ENCODE measurements around the gene CEP44. TPM values are rescaled to one million over a fixed set of nuclear protein-coding genes. Genes with fewer than 3 reads are reported as not detected.

The CEP44 gene
- polyA plus RNA-seq, 1 experiment, result 3.4 TPM

- H3K4me3 ChIP-seq (ENCODE audit: low read depth, low read length), result no peak overlapping the region
- ChIA-PET POLR2A (interaction anchor here (0.5 kb wide), 1 partner anchor 11 kb away, joined by 4 read pairs; no protein-coding TSS in a partner anchor), CTCF (no interaction called here)
- H3K36me3 ChIP-seq (ENCODE audit: control insufficient read depth, insufficient read depth, low read length), result no peaks in the 10 kb centered on the region
- no peak for TF ChIP-seq CTCF (IDR thresholded peaks at IDR 0.05; ENCODE audit: insufficient read depth, low read depth, low read length)
- H3K27me3 ChIP-seq (ENCODE audit: control insufficient read depth, insufficient read depth, low read length), result no peaks in the 10 kb centered on the region
- no peak for DNase-seq (ENCODE audit: low read depth)
These were observed 41.0 kb downstream of the CEP44 start for GRCh38 chr4:174324725-174325124.

GRCh38 chr4:174332741-174333493 lies 49.2 kb downstream of the CEP44 start:
- TF ChIP-seq CTCF (IDR thresholded peaks at IDR 0.05; ENCODE audit: insufficient read depth, low read depth, low read length), result no peak
- no peak for DNase-seq (ENCODE audit: low read depth)
- H3K4me3 ChIP-seq (ENCODE audit: low read depth, low read length), result no peak overlapping the region
- CTCF ChIA-PET, result no interaction called here
- POLR2A ChIA-PET, result no interaction called here
- no peaks in the 10 kb centered on the region for H3K27me3 ChIP-seq (ENCODE audit: control insufficient read depth, insufficient read depth, low read length)
- no peaks in the 10 kb centered on the region for H3K36me3 ChIP-seq (ENCODE audit: control insufficient read depth, insufficient read depth, low read length)

- Histone ChIP-seq H3K4me3 (ENCODE audit: low read depth, low read length) (no peak overlapping the region), H3K27me3 (ENCODE audit: control insufficient read depth, insufficient read depth, low read length) (no peaks in the 10 kb centered on the region), H3K36me3 (ENCODE audit: control insufficient read depth, insufficient read depth, low read length) (no peaks in the 10 kb centered on the region)
- CTCF ChIA-PET, result interaction anchor here (2.1 kb wide), 1 partner anchor 15 kb away, joined by 5 read pairs; no protein-coding TSS in a partner anchor
- no peak for TF ChIP-seq CTCF (IDR thresholded peaks at IDR 0.05; ENCODE audit: insufficient read depth, low read depth, low read length)
- DNase-seq (ENCODE audit: low read depth), result no peak
- POLR2A ChIA-PET, result no interaction called here
These were observed 50.9 kb downstream of the CEP44 start for GRCh38 chr4:174334628-174335027.

DNA sequence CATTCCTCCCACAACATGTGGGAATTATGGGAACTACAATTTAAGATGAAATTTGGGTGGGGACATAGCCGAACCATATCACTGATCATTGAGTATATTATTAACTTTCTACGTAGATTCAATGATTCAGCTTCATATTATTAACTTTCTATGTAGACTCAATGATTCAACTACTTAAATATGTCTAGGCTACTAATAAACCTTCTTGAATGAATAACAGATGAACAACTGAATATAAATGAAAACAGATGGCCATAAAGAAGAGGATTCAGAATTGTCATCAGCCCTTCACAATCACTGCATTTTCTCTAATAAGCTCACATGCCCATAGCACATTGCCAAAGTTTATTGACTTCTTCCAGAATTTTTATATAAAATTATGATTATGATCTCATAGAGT lies 57.0 kb downstream of the CEP44 start:
- H3K4me3 ChIP-seq (ENCODE audit: low read depth, low read length), result no peak overlapping the region
- no peaks in the 10 kb centered on the region for H3K27me3 ChIP-seq (ENCODE audit: control insufficient read depth, insufficient read depth, low read length)
- TF ChIP-seq CTCF (IDR thresholded peaks at IDR 0.05; ENCODE audit: insufficient read depth, low read depth, low read length), result no peak
- DNase-seq (ENCODE audit: low read depth), result peak; percentile 73
- H3K36me3 ChIP-seq (ENCODE audit: control insufficient read depth, insufficient read depth, low read length), result no peaks in the 10 kb centered on the region
- POLR2A ChIA-PET, result no interaction called here
- CTCF ChIA-PET, result interaction anchor here (1.0 kb wide), 1 partner anchor 14 kb away, joined by 3 read pairs; no protein-coding TSS in a partner anchor

DNA sequence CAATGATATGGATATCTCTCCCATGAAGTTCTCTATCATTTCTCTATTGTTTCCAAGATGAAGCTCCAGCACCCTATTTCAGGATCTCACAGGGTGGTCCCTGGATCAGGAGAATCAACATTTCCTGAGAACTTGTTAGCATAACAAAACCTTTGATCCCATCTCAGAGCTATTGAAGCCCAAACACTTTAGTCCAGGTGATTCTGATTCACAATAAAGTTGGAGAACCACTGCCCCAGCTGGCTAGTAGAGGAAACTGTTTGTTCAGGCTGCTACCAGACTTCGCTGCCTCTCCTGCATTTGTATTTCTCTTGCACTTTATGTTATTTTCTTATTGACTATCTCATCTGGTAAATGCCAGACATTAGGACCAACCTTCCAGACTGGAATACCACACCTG lies 65.4 kb downstream of the CEP44 start:
- Histone ChIP-seq H3K36me3 (ENCODE audit: control insufficient read depth, insufficient read depth, low read length) (no peaks in the 10 kb centered on the region), H3K4me3 (ENCODE audit: low read depth, low read length) (no peak overlapping the region), H3K27me3 (ENCODE audit: control insufficient read depth, insufficient read depth, low read length) (no peaks in the 10 kb centered on the region)
- DNase-seq (ENCODE audit: low read depth), result no peak
- no peak for TF ChIP-seq CTCF (IDR thresholded peaks at IDR 0.05; ENCODE audit: insufficient read depth, low read depth, low read length)
- CTCF ChIA-PET, result no interaction called here
- POLR2A ChIA-PET, result no interaction called here

All from BJ (cell line).